NCI-H82 (cell line): ENCODE data around the gene DNAJB4.
A peak's percentile ranks its signal among the peaks of the same experiment; 100 is the strongest.

ENCODE experiments used
- DNase-seq: peaks from one replicate; lab custom pipeline; 2025; lab: John Stamatoyannopoulos, UW

DNAJB4 gene

GRCh38 chr1:78004719-78005447 is at the start of gene DNAJB4:
Gene DNAJB4, plus strand, starts transcription at chr1:78004939. Its CDS starts 172 bp downstream, at chr1:78005111.
- peak; percentile 94 for DNase-seq

- no peak for DNase-seq
Measured at GRCh38 chr1:77955709-77956108, 49.0 kb upstream of the DNAJB4 start.

GRCh38 chr1:77956464-77956863 is 48.3 kb upstream of the DNAJB4 start:
- DNase-seq = no peak

- no peak for DNase-seq
Measured at GRCh38 chr1:77958391-77958790, 46.3 kb upstream of the DNAJB4 start.

GRCh38 chr1:77958850-77959249 is 45.9 kb upstream of the DNAJB4 start:
- DNase-seq = no peak

- no peak for DNase-seq
Measured at GRCh38 chr1:77961392-77961791, 43.3 kb upstream of the DNAJB4 start.

GRCh38 chr1:77966291-77966690 is 38.4 kb upstream of the DNAJB4 start:
- no peak for DNase-seq

- DNase-seq = no peak
Measured at GRCh38 chr1:77970192-77970591, 34.5 kb upstream of the DNAJB4 start.

- no peak for DNase-seq
Measured at GRCh38 chr1:77972080-77972479, 32.7 kb upstream of the DNAJB4 start.

- no peak for DNase-seq
Measured at GRCh38 chr1:77975386-77975785, 29.4 kb upstream of the DNAJB4 start.

GRCh38 chr1:77975907-77976306 is 28.8 kb upstream of the DNAJB4 start:
- no peak for DNase-seq

- peak; percentile 71 for DNase-seq
Measured at GRCh38 chr1:77976433-77977076, 28.2 kb upstream of the DNAJB4 start.

GRCh38 chr1:77977989-77978292 is 26.8 kb upstream of the DNAJB4 start:
- DNase-seq = no peak

GRCh38 chr1:77978293-77978968 is 26.3 kb upstream of the DNAJB4 start:
- peak; percentile 89 for DNase-seq

GRCh38 chr1:77978969-77979876 is 25.5 kb upstream of the DNAJB4 start, which contains the start of gene FUBP1:
Gene FUBP1, minus strand, starts transcription at chr1:77979072. Its CDS starts 68 bp downstream, at chr1:77979004.
- DNase-seq = peak; percentile 100

GRCh38 chr1:77983352-77983996 is 21.3 kb upstream of the DNAJB4 start:
- peak; percentile 67 for DNase-seq

GRCh38 chr1:77983997-77984355 is 20.8 kb upstream of the DNAJB4 start:
- DNase-seq = no peak

- no peak for DNase-seq
Measured at GRCh38 chr1:77984629-77985028, 20.1 kb upstream of the DNAJB4 start.

- peak; percentile 34 for DNase-seq
Measured at GRCh38 chr1:77986810-77987209, 17.9 kb upstream of the DNAJB4 start.

GRCh38 chr1:77987919-77988318 is 16.8 kb upstream of the DNAJB4 start:
- no peak for DNase-seq

GRCh38 chr1:77989744-77990143 is 15.0 kb upstream of the DNAJB4 start:
- DNase-seq = no peak
